ENCODE results near the gene DDX59.

Gene DDX59

GRCh38 chr1:200629876-200630514 is 39.7 kb downstream of the DDX59 start:
- no peak for DNase-seq (ENCODE audit: low spot score)

GRCh38 chr1:200628223-200628881 is 41.4 kb downstream of the DDX59 start:
- no peak for DNase-seq (ENCODE audit: low spot score)

GRCh38 chr1:200627575-200628222 is 42.0 kb downstream of the DDX59 start:
- DNase-seq (ENCODE audit: low spot score), result no peak

- DNase-seq (ENCODE audit: low spot score), result no peak
Measured at GRCh38 chr1:200626853-200627534, 42.7 kb downstream of the DDX59 start.

- no peak for DNase-seq (ENCODE audit: low spot score)
Measured at GRCh38 chr1:200625381-200625824, 44.3 kb downstream of the DDX59 start.

GRCh38 chr1:200624679-200625335 is 44.9 kb downstream of the DDX59 start:
- no peak for DNase-seq (ENCODE audit: low spot score)

GRCh38 chr1:200620273-200621131 is 49.2 kb downstream of the DDX59 start, which contains the start of gene KIF14:
TSS of gene KIF14 (minus strand) at chr1:200620751. CDS start at chr1:200618723, 2,028 bp downstream.
- DNase-seq (ENCODE audit: low spot score), result peak; percentile 95

- DNase-seq (ENCODE audit: low spot score), result no peak
Measured at GRCh38 chr1:200619894-200620272, 49.8 kb downstream of the DDX59 start.

GRCh38 chr1:200610846-200611245 is 58.9 kb downstream of the DDX59 start:
- no peak for DNase-seq (ENCODE audit: low spot score)

- no peak for DNase-seq (ENCODE audit: low spot score)
Measured at GRCh38 chr1:200602632-200603031, 67.1 kb downstream of the DDX59 start.

Data from Ammon's horn (tissue), 1 donor.